Nucleus accumbens (tissue), 56 donors: ENCODE data around the gene NOS1AP.
"Not testable (repeated sequence)": the region's sequence is repeated elsewhere in the genome, so short reads cannot be mapped to it uniquely, and the experiment has no call there.

ENCODE experiments used
- DNase-seq, 56 donors: peaks; one replicate each; lab custom pipeline; 2025; lab: John Stamatoyannopoulos, UW

The NOS1AP gene

GRCh38 chr1:162419450-162419931, 350.0 kb downstream of the NOS1AP start:
- not testable (repeated sequence) for DNase-seq
